GM18505 (cell line): ENCODE data around the gene VSTM2L.

Source experiments
- ATAC-seq: cut with Tn5 transposase; IDR thresholded peaks from one replicate; pipeline ENCODE4 v1.9.1; 2021; ENCODE audit not compliant: unreplicated experiment
- POLR2A ChIP-seq: IDR thresholded peaks from 4 replicates; pipeline ENCODE4 v1.6.1; 2011; ENCODE audit warnings: borderline replicate concordance; ENCODE audit not compliant: insufficient read depth, insufficient read length; ENCODE audit errors: extremely low read depth

The VSTM2L gene

GRCh38 chr20:37938954-37939353, 36.0 kb downstream of the VSTM2L start:
- no peak for ATAC-seq
- no peak for TF ChIP-seq POLR2A

- TF ChIP-seq POLR2A = no peak
- no peak for ATAC-seq
These were observed 37.0 kb downstream of the VSTM2L start for GRCh38 chr20:37939701-37940560.

GRCh38 chr20:37940858-37941257, 37.9 kb downstream of the VSTM2L start:
- no peak for ATAC-seq
- TF ChIP-seq POLR2A = no peak

- ATAC-seq = no peak
- no peak for TF ChIP-seq POLR2A
These were observed 38.4 kb downstream of the VSTM2L start for GRCh38 chr20:37941332-37941731.

GRCh38 chr20:37941992-37942391, 39.1 kb downstream of the VSTM2L start:
- no peak for ATAC-seq
- TF ChIP-seq POLR2A = no peak

GRCh38 chr20:37943033-37943432, 40.1 kb downstream of the VSTM2L start:
- no peak for TF ChIP-seq POLR2A
- no peak for ATAC-seq

- no peak for ATAC-seq
- no peak for TF ChIP-seq POLR2A
These were observed 40.9 kb downstream of the VSTM2L start for GRCh38 chr20:37943501-37944455.

GRCh38 chr20:37944456-37944981, 41.6 kb downstream of the VSTM2L start:
- ATAC-seq = no peak
- no peak for TF ChIP-seq POLR2A

GRCh38 chr20:37945091-37945547, 42.2 kb downstream of the VSTM2L start:
- TF ChIP-seq POLR2A = no peak
- no peak for ATAC-seq

GRCh38 chr20:37946946-37947345, 44.0 kb downstream of the VSTM2L start:
- TF ChIP-seq POLR2A = no peak
- ATAC-seq = no peak

- no peak for ATAC-seq
- TF ChIP-seq POLR2A = no peak
These were observed 45.0 kb downstream of the VSTM2L start for GRCh38 chr20:37947943-37948342.

GRCh38 chr20:37948956-37949355, 46.0 kb downstream of the VSTM2L start:
- ATAC-seq = no peak
- no peak for TF ChIP-seq POLR2A

GRCh38 chr20:37954190-37954589, 51.3 kb downstream of the VSTM2L start:
- no peak for ATAC-seq
- TF ChIP-seq POLR2A = no peak
